GM19351 (cell line): ENCODE data around the gene KCNH1.
A peak's percentile ranks its signal among the peaks of the same experiment; 100 is the strongest.

Experiments
- ATAC-seq: cut with Tn5 transposase; IDR thresholded peaks from one replicate; pipeline ENCODE4 v1.9.1; 2021; ENCODE audit warnings: mild to moderate bottlenecking, moderate library complexity; ENCODE audit not compliant: unreplicated experiment

The KCNH1 gene

GRCh38 chr1:210815641-210816550 lies 318.1 kb downstream of the KCNH1 start:
- no peak for ATAC-seq

GRCh38 chr1:210814382-210815123 lies 319.4 kb downstream of the KCNH1 start:
- ATAC-seq: no peak

- no peak for ATAC-seq
Observed at GRCh38 chr1:210801501-210801900, 332.4 kb downstream of the KCNH1 start.

GRCh38 chr1:210800756-210801155 lies 333.2 kb downstream of the KCNH1 start:
- no peak for ATAC-seq

GRCh38 chr1:210800301-210800700 lies 333.6 kb downstream of the KCNH1 start:
- no peak for ATAC-seq

- ATAC-seq: no peak
Observed at GRCh38 chr1:210797422-210797821, 336.5 kb downstream of the KCNH1 start.

GRCh38 chr1:210796421-210796820 lies 337.5 kb downstream of the KCNH1 start:
- no peak for ATAC-seq

GRCh38 chr1:210794445-210794844 lies 339.5 kb downstream of the KCNH1 start:
- ATAC-seq: no peak

- ATAC-seq: no peak
Observed at GRCh38 chr1:210792250-210793102, 341.5 kb downstream of the KCNH1 start.

GRCh38 chr1:210790196-210790595 lies 343.8 kb downstream of the KCNH1 start:
- ATAC-seq: no peak

GRCh38 chr1:210787800-210788199 lies 346.1 kb downstream of the KCNH1 start:
- ATAC-seq: no peak

GRCh38 chr1:210786546-210786945 lies 347.4 kb downstream of the KCNH1 start:
- ATAC-seq: no peak

GRCh38 chr1:210783925-210784324 lies 350.0 kb downstream of the KCNH1 start:
- no peak for ATAC-seq

GRCh38 chr1:210781652-210782051 lies 352.3 kb downstream of the KCNH1 start:
- no peak for ATAC-seq

- ATAC-seq: no peak
Observed at GRCh38 chr1:210779269-210779668, 354.7 kb downstream of the KCNH1 start.

- no peak for ATAC-seq
Observed at GRCh38 chr1:210777914-210778313, 356.0 kb downstream of the KCNH1 start.

GRCh38 chr1:210776712-210777111 lies 357.2 kb downstream of the KCNH1 start:
- ATAC-seq: no peak

GRCh38 chr1:210775289-210775688 lies 358.7 kb downstream of the KCNH1 start:
- ATAC-seq: no peak

- no peak for ATAC-seq
Observed at GRCh38 chr1:210773450-210773849, 360.5 kb downstream of the KCNH1 start.

- ATAC-seq: no peak
Observed at GRCh38 chr1:210771131-210771530, 362.8 kb downstream of the KCNH1 start.

- peak; percentile 50 for ATAC-seq
Observed at GRCh38 chr1:210770396-210770984, 363.5 kb downstream of the KCNH1 start.
